HCT116 (cell line): ENCODE data around the gene GDAP1L1. TPM values are rescaled to one million over a fixed set of nuclear protein-coding genes. Genes with fewer than 3 reads are reported as not detected.
"Not testable (repeated sequence)": the region's sequence is repeated elsewhere in the genome, so short reads cannot be mapped to it uniquely, and the experiment has no call there.

Source experiments
- ATAC-seq: fragments of 200-7000 bp; cut with Tn5 transposase; 2 replicates; pipeline ENCODE4 v1.9.1; 2020; ENCODE audit warnings: mild to moderate bottlenecking, moderate library complexity
- BruUV-seq: library from RNA; stranded (reverse); fragments of 400-500 nt; replicated peaks from 2 replicates; lab custom pipeline; 2021; lab: Mats Ljungman, UMichigan
- CTCF ChIA-PET: fragments of 300-600 bp; sonication (Branson Sonifier 250); formaldehyde crosslinking; loops from one replicate; lab custom pipeline; 2021; ENCODE audit warnings: antibody characterized with exemption; lab: Charles Lee
- POLR2A ChIA-PET: fragments of 300-600, 350-600 bp; sonication (Branson Sonifier 250); formaldehyde crosslinking; loops from one replicate; lab custom pipeline; 2021; ENCODE audit warnings: antibody characterized with exemption; lab: Charles Lee
- RAD21 ChIA-PET, 2 experiments: fragments of 300-600 bp; sonication (Branson Sonifier 250); formaldehyde crosslinking; loops; one replicate each; lab custom pipeline; 2023; ENCODE audit warnings: low total read pairs in 2 of 2; ENCODE audit not compliant: uncharacterized antibody in 2 of 2, unreplicated experiment in 2 of 2, low non-redundant PET in 1 of 2; lab: Charles Lee
- DNase-seq: peaks from one replicate; pipeline ENCODE4 v3.0.0-alpha.2; 2010; ENCODE audit warnings: low read depth, low spot score
- H2AFZ ChIP-seq: fragments of 200-600 bp; shearing (Covaris generic), sonication (generic); 2 replicates; pipeline ENCODE4 v1.6.1; 2017; ENCODE audit warnings: low read depth, mixed run types, mixed read lengths, antibody characterized with exemption, low read length; ENCODE audit not compliant: poor library complexity, severe bottlenecking
- H3K27ac ChIP-seq: 2 replicates; pipeline ENCODE4 v1.5.1; 2012; ENCODE audit warnings: low read depth, low read length
- H3K27me3 ChIP-seq: fragments of 200-600 bp; sonication (generic); 2 replicates; pipeline ENCODE4 v1.6.1; 2016; ENCODE audit warnings: mixed run types, low read length, mixed read lengths; ENCODE audit not compliant: insufficient read depth
- H3K36me3 ChIP-seq, 2 experiments: fragments of 200-500 bp in 1 of 2; fragments of 200-600 bp in 1 of 2; sonication (Bioruptor generic) in 1 of 2; sonication (generic) in 1 of 2; 2 replicates each; pipeline versions ENCODE4 v1.5.1 to v1.6.1; 2014 to 2016; ENCODE audit warnings: low read length in 2 of 2, inconsistent platforms in 1 of 2, mixed read lengths in 1 of 2, mixed run types in 1 of 2; ENCODE audit not compliant: insufficient read depth in 2 of 2, control insufficient read depth in 1 of 2
- H3K4me1 ChIP-seq, 2 experiments: fragments of 200-600 bp in 1 of 2; sonication (generic) in 1 of 2; 2 replicates each; pipeline versions ENCODE4 v1.5.1 to v1.6.1; 2012 to 2017; ENCODE audit warnings: low read length in 2 of 2, inconsistent platforms in 1 of 2, mild to moderate bottlenecking in 1 of 2, mixed read lengths in 1 of 2, mixed run types in 1 of 2, moderate library complexity in 1 of 2; ENCODE audit not compliant: insufficient read depth in 2 of 2, control insufficient read depth in 1 of 2
- H3K4me2 ChIP-seq: fragments of 200-600 bp; sonication (generic); 2 replicates; pipeline ENCODE4 v1.6.1; 2017; ENCODE audit warnings: mixed run types, low read length, mixed read lengths
- H3K4me3 ChIP-seq, 2 experiments: fragments of 200-600 bp in 1 of 2; sonication (generic) in 1 of 2; replicated peaks in 1 of 2; 2 replicates each; pipeline ENCODE4 v1.5.1; 2011 to 2016; ENCODE audit warnings: low read length in 2 of 2, control low read depth in 1 of 2, low read depth in 1 of 2, mild to moderate bottlenecking in 1 of 2, mixed read lengths in 1 of 2, mixed run types in 1 of 2
- H3K79me2 ChIP-seq: fragments of 200-600 bp; sonication (generic); 2 replicates; pipeline ENCODE4 v1.6.1; 2017; ENCODE audit warnings: mild to moderate bottlenecking, mixed run types, low read length, moderate library complexity, mixed read lengths; ENCODE audit not compliant: insufficient read depth
- H3K9ac ChIP-seq: fragments of 200-600 bp; sonication (generic); 2 replicates; pipeline ENCODE4 v1.6.1; 2016; ENCODE audit warnings: low read length, mixed read lengths
- H3K9me2 ChIP-seq: fragments of 200-600 bp; sonication (generic), shearing (Covaris generic); 2 replicates; pipeline ENCODE4 v1.6.1; 2017; ENCODE audit warnings: mixed run types, mild to moderate bottlenecking, moderate library complexity; ENCODE audit not compliant: insufficient read depth
- H3K9me3 ChIP-seq, 2 experiments: fragments of 200-500 bp in 1 of 2; fragments of 200-600 bp in 1 of 2; sonication (Bioruptor generic) in 1 of 2; sonication (generic) in 1 of 2; 2 replicates each; pipeline ENCODE4 v1.6.1; 2014 to 2017; ENCODE audit warnings: low read length in 2 of 2, mixed read lengths in 2 of 2, inconsistent platforms in 1 of 2, low read depth in 1 of 2, mild to moderate bottlenecking in 1 of 2, mixed run types in 1 of 2, moderate library complexity in 1 of 2; ENCODE audit not compliant: control insufficient read depth in 1 of 2, insufficient read depth in 1 of 2
- H4K20me1 ChIP-seq: fragments of 200-600 bp; sonication (generic), shearing (Covaris generic); 2 replicates; pipeline ENCODE4 v1.6.1; 2017; ENCODE audit warnings: mixed run types, mild to moderate bottlenecking, moderate library complexity; ENCODE audit not compliant: insufficient read depth
- CBX3 ChIP-seq: IDR thresholded peaks from 2 replicates; pipeline ENCODE4 v1.6.1; 2012; ENCODE audit warnings: low read depth
- EZH2 ChIP-seq: fragments of 200-600 bp; sonication (generic); IDR thresholded peaks from 2 replicates; pipeline ENCODE4 v1.6.1; 2017; ENCODE audit warnings: antibody characterized with exemption, mixed run types
- RAD21 ChIP-seq: IDR thresholded peaks from 2 replicates; pipeline ENCODE4 v1.6.1; 2012; ENCODE audit warnings: low read depth, mild to moderate bottlenecking
- SIN3A ChIP-seq: IDR thresholded peaks from 2 replicates; pipeline ENCODE4 v1.6.1; 2012; ENCODE audit warnings: low read depth
- SP1 ChIP-seq: IDR thresholded peaks from 2 replicates; pipeline ENCODE4 v1.6.1; 2012; ENCODE audit warnings: low read depth
- YY1 ChIP-seq: IDR thresholded peaks from 2 replicates; pipeline ENCODE4 v1.6.1; 2011; ENCODE audit warnings: low read length, low read depth, moderate library complexity, mild to moderate bottlenecking; ENCODE audit not compliant: insufficient replicate concordance; ENCODE audit errors: extremely low read depth
- intact Hi-C: fragments of 100-400 bp; cut with micrococcal nuclease; formaldehyde crosslinking; loops from 2 replicates; pipeline ENCODE4 v1.10.0; 2022
- total RNA-seq: library from RNA; stranded (reverse); gene quantifications from one replicate; pipeline ENCODE4 v1.2.1, GENCODE V29; 2021; ENCODE audit not compliant: unreplicated experiment
- TF ChIP-seq, protein P1 (sequence below): IDR thresholded peaks from 2 replicates; pipeline ENCODE4 v1.6.1; 2012; ENCODE audit warnings: low read depth

The GDAP1L1 gene
- total RNA-seq, 1 experiment from 2014 or later: not detected

DNA sequence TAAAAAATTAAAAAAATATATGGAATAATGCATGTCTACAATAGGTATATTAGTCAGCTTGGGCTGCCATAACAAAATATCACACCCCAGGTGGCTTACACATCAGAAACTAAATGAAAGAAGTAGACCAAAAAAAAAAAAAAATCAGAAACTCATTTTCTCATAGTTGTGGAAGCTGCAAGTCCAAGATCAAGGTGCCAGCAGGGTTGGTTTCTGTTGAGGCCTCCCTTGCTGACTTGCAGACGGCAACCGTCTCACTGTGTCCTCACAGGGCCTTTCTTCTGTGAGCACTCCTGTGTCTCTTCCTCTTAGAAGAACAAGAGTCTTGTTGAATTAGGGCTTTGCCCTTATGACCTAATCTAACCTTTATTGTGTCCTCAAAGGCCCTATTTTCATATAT is 11.4 kb upstream of the GDAP1L1 start:
- no peaks in the 10 kb centered on the region for H3K9me2 ChIP-seq
- no TSS peak for BruUV-seq
- H3K4me2 ChIP-seq: no peak overlapping the region
- no peak overlapping the region for H3K27ac ChIP-seq
- no peak overlapping the region for H3K4me3 ChIP-seq
- no peaks in the 10 kb centered on the region for H3K79me2 ChIP-seq
- ChIA-PET CTCF (no interaction called here), RAD21 (no interaction called here), POLR2A (no interaction called here)
- H3K9me3 ChIP-seq: no peaks in the 10 kb centered on the region
- no peak for ATAC-seq
- no peak overlapping the region for H2AFZ ChIP-seq
- no peaks in the 10 kb centered on the region for H3K36me3 ChIP-seq
- no peak for DNase-seq
- intact Hi-C loops: no loop called here
- no peaks in the 10 kb centered on the region for H3K27me3 ChIP-seq
- H4K20me1 ChIP-seq: no peaks in the 10 kb centered on the region
- no peak overlapping the region for H3K9ac ChIP-seq
- TF ChIP-seq YY1: no peak
- no peak for TF ChIP-seq EZH2
- no peak for TF ChIP-seq CBX3
- no peak for TF ChIP-seq SIN3A
- TF ChIP-seq SP1: no peak
- no peak for TF ChIP-seq RAD21
- TF ChIP-seq, protein P1, sequence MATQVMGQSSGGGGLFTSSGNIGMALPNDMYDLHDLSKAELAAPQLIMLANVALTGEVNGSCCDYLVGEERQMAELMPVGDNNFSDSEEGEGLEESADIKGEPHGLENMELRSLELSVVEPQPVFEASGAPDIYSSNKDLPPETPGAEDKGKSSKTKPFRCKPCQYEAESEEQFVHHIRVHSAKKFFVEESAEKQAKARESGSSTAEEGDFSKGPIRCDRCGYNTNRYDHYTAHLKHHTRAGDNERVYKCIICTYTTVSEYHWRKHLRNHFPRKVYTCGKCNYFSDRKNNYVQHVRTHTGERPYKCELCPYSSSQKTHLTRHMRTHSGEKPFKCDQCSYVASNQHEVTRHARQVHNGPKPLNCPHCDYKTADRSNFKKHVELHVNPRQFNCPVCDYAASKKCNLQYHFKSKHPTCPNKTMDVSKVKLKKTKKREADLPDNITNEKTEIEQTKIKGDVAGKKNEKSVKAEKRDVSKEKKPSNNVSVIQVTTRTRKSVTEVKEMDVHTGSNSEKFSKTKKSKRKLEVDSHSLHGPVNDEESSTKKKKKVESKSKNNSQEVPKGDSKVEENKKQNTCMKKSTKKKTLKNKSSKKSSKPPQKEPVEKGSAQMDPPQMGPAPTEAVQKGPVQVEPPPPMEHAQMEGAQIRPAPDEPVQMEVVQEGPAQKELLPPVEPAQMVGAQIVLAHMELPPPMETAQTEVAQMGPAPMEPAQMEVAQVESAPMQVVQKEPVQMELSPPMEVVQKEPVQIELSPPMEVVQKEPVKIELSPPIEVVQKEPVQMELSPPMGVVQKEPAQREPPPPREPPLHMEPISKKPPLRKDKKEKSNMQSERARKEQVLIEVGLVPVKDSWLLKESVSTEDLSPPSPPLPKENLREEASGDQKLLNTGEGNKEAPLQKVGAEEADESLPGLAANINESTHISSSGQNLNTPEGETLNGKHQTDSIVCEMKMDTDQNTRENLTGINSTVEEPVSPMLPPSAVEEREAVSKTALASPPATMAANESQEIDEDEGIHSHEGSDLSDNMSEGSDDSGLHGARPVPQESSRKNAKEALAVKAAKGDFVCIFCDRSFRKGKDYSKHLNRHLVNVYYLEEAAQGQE: no peak
- H3K4me1 ChIP-seq: peaks cover 7 to 9% of the 10 kb centered on the region in 2 experiments; a peak in 3 of 4 replicates

- intact Hi-C loops, H3K36me3 ChIP-seq, BruUV-seq, H3K9me3 ChIP-seq, H2AFZ ChIP-seq, DNase-seq, H3K27me3 ChIP-seq, H3K4me1 ChIP-seq, H3K9ac ChIP-seq, H3K79me2 ChIP-seq, H3K27ac ChIP-seq, CTCF ChIA-PET, POLR2A ChIA-PET, ATAC-seq, H3K4me2 ChIP-seq, H3K9me2 ChIP-seq, RAD21 ChIA-PET, H3K4me3 ChIP-seq, H4K20me1 ChIP-seq: not testable (repeated sequence)
Measured at GRCh38 chr20:44236840-44237239, 10.3 kb upstream of the GDAP1L1 start.
